Measurements from ENCODE around the gene AOPEP.

The AOPEP gene

DNA sequence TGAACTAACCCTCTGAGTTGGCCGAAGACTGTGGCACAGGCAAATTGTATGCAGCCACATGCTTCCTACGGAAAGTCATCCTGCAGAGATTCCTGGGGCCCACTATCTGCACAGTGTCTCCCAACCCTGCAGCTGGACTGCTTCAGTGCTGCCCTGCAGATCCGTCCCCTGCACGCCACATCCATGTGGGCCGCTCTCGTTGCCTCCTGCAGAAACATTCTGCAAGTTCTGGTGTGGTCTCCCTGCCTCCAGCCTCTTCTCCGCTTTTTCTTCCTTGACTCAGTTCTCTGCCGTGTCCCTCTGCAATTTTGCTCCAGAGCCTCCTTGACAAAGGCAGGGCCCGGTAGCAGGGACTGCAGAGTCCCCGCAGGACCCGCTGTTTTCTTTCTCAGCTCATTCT lies 249.0 kb downstream of the AOPEP start:
- DNase-seq = no peak

DNA sequence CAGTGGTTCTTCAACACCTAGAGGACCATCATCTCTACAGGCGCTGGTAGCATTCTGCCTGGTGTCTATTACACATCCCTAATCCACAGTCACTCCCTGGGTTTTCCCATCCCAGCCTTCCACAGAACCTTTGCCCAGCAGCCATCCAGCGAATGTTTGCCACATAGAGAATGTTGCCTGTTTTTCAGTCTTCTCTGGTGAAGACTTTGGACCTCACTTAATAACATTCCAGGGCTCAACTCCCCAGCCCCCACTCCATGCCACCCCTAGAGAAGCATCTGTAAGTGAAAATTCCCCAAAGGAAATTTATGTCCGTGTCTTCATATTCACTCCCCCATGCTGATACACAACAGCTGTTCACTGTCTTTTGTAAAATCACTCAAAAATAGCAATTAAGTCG lies 249.6 kb downstream of the AOPEP start:
- no peak for DNase-seq

DNA sequence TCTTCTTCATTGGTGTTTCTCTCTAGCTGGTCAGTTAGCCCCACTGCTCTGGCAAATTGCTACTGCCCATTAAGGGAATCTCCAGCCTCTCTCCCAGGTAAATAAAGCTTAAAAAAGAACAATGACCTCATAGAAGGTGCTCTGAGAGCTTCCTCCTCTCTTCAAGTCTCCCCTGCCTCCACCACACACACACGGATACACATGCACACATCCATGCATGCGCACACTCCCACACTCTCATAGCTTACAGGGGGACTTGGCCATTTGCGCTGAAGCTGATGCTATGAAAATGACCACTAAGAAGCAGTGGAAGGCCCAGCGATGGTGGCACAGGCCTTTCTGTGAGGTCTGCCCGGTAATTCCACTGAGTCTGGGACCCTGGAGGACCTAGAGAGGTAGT lies 250.9 kb downstream of the AOPEP start:
- no peak for DNase-seq

DNA sequence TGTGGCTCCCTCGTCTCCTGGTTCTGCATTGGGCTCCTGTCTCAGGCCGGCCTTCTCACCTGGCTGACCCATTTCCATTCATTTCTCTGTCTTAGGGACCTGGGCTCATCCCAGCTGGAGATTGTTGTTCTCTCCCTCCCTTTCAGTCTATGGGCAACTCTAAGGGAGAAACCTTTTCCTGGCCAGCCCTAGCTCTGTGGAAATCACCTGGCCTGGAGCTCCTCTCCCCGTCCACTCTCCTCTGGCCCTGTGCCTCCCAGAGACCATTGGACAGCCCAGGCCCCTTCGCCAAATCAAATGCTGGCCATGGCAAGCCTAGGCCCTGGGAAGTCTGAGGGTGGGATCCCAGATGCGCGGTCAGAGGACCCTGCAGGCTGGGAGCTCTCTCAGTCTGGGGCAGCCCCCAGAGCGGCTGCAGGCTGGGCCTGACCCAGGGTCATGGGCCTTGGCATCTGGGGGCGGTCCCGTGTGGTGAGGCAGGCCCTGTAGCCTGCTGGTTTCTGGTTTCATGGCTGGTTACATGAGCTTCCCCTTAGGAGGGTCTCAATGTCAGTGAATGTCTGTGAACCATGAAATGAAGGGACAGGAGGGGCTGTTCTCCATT lies 253.5 kb downstream of the AOPEP start:
- DNase-seq = no peak

DNA sequence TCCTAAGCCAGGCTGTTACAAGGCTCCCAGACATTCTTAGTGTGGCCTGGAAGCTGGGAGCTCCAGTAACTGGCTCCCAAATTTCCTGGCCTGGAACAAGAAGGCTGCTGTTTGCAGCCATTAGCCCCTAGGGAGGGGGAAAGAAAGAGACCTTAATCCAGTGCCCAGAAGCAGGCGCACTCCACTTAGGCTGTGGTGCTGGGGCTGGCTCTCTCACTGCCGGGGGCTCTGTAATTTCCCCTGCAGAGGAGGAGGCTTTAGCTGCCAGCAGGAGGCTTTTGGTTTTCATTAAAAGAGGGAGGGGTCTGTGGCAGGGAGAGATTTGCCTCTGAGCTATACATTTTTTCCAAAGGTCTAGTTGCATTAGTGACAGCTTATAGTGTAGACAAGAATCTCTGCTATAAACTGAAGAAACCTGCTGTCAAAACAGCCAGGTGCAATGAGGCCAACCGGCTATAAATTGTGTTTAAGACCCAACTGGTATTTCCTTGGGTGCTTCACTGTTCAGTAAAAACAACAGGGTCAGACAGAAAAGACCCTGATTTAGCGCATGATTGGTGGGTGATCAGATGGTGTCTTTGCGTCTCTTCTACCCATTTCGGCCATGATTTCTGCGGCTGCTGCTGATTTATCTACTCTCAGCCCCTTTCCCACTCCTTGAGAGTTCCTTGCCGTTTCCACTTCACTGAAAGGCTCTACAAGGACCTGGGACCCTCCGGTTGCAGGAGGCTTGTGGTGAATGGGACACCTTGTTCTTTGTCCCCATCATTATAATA lies 254.6 kb downstream of the AOPEP start:
- DNase-seq = no peak

DNA sequence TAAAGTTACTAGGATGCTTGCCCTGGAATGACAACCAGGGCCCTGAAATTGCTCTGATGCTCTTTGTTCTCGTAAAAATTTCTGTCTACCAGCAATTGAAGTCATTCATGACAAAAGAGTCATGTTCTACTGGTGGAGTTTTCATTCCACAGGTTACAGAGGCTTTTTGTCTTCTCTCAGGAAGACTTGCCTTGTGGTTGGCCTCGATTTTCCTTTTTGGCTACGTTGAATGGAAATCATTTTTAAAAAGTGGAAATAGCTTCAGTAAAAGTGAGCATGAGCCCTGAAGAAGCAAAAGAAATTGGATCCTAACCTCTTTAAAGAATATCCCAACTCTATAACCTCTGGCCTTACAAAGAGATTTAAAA lies 255.2 kb downstream of the AOPEP start:
- no peak for DNase-seq

DNA sequence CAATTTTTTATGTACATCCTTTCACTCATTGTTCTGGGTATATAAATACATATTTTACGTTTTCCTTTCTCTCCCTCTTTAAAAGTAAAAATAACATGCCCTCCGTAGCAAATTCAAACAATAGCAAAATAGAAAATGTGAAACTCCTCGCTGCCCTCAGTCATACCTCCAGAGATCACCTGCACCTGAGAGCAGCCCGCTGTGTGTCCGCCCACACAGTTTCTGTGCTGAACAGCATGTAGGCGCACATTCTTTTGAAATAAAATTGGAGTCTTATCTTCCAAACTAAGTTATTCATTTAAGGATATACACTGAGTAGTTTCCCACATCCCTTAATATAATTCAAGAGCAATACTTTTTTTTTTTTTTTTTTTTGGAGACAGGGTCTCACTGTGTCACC lies 255.7 kb downstream of the AOPEP start:
- no peak for DNase-seq

DNA sequence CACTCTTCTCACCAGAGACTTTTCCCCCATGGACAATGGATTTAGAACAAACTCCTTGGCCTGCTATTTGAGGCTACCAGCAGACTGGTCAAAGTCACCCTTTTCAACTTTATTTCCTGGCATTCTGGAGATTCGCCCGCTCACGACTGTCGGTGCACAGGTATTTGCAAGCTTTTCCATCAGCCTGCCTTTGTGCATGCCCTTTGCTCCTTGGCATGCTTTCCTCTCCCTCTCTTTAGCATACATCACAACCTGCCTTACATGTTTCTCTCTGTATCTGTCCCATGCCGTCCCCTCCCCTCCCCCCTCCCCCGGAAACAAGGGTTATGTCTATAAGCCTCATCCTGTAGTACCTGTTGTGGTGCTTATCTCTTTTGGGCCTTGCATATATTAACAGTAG lies 257.1 kb downstream of the AOPEP start:
- DNase-seq = no peak

DNA sequence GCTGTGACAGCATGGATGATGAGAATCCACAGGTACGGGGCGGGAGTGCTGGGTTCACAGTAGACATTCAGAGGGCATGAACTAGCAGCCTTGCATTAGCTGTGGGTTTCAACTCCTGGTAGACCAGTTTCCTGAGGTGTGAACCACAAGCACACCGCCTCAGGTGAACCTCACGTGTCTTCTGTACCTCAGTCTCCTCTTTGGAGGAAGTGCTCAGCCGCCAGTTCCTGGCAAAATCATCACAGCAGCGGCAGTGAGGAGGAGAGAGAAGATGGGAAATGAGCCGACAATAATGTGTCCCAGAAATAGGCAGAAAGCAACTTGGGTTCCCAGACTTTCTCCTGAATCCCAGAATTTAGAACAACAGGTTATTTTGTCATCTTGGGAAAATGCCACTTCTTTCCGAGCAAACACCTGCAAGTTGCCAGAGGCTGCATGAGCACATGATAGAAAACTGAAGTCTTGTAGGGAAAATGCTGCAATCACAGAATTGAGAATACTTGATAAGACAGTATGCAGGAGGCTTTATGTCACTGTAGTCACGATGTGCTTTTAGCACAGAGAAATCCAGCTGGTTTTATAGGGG lies 258.5 kb downstream of the AOPEP start:
- no peak for DNase-seq

DNA sequence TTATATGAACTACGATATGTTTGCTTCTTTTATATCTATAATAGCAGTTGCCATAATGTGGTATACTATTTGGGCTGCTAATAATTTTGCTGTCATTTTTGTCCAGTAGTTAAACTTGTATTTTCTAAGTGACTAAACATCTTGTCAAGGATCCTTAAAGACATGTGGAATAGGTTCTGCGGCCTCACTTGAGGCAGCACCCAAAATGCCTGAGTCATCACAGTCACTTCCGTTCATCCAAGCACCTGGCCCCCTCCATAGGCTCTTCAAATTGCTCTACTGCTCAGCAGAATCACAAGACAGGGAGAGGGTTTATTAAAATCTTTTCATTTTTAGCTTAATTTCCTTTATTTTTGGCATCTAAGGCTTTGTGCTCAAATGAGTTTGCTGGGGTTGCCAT lies 259.1 kb downstream of the AOPEP start:
- DNase-seq = no peak

DNA sequence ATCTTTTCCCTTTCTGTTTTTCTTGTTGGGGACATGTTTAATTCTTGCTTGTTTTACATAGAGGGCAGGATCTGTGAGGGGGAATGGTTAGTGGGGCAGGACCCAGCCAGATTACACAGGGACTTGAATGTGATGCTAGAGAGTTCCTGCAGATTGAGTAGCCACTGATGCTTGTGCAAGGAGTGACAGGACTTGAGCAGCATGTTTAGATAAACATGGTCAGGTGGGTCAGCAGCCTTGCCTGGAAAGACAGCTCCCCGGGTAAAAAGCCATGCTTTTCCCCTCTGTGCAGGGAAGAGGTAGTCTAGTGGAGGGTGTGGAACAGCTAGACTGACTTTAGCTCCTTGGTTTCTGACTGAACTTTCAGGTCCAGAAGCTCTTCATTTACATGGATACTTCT lies 261.2 kb downstream of the AOPEP start:
- DNase-seq = no peak

DNA sequence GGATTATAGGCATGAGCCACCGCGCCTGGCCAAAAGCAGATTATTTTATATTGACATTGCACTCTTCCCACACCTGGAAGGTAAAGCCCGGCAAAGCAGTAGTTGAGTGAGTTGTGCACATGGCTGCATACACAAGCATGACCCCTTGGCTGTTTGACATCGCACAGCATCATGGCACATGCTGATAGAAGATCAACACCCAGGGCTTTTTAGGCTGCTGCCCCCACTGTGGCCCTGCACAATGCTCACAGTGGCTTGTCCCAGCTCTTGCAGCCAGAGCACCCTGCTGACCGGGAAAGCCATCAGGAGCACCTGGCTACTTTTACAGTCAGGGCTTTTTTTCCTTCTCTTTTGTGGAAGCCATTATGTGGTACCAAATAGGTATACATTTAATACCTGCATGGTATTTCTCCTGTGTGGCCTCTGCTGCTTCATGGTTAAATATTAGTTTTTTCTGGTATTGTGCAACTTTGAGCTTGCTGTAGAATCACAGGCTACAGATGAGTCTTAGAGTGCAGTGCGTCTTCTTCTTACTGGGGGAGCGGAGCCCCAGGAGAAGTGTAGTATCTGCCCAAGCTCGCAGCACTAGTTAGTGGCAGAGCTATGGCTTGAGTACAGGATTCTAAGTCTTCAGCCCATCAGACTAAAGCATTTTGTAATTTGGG lies 264.5 kb downstream of the AOPEP start:
- no peak for DNase-seq

DNA sequence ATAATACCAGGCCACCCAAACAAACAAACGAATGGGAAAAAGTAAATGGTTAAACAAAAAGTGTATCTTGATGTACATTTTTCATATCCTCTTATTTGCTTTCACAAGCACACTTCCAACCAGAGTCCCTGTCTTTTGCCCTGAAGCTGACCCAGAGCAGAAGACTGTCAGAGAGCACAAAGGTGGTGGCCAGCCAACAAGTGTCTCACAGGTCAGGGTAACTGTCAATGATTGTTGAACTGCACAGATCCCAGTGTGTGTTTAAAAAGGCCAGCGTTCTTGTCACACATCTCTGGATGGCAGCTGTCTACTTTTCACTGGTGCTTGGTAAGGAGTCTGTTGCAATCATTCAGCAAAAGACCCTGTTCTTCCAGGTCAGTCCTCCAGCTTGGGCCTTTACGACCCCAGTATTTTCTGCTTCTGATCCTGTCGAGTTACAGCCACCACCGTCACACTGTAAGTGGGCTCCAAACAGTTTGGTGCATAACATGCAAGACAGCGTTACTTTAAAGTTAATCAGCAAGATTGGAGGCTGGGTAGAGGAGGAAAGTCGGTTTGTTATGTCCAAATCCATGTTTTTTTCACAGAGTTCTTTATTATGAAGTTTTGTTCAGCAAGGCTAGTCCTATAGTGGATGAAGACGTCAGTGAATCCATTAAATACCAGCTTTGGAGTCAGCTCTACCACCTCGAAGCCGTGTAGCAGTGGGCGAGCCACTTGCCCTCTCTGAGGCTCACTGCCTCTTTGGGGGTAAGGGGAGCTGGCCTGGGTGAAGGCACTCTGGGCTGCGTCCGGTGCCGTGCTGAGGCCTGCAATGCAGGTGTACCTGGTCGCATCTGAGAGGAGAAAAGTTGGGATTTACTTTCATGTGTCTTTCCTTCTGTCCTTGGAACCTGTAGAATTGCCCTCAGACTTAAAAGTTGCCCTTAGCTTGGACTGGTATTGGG lies 265.7 kb downstream of the AOPEP start:
- no peak for DNase-seq

DNA sequence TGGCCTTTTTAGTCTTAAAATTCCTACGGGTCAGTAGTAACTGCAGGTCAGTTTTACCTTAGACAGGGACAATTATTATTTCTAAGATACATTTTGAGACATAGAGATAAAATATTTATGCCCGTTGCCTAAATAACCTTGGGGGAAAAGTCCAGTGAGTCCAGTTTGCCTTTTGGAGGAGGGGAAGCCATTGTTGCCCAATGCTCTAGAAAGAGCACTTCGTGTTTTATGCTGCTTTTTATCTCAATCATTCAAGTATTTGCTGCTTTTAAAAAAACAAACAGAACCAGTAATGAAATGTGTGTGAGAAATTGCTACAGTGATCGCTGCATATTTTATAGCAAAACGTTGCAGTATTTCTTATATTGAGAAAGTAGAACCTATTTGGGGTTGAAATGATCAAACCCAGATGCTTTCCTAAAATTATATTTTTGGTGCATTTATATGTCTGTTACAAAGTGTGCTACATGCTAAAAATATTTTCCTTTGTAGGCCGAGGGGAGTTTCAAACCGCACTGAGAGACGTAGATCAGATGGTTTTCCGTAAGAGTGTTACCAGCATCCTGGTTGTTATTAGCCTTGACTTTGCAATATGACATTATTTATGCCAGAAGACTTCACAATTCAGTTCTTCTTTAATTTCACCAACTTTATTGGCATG lies 266.8 kb downstream of the AOPEP start:
- no peak for DNase-seq

DNA sequence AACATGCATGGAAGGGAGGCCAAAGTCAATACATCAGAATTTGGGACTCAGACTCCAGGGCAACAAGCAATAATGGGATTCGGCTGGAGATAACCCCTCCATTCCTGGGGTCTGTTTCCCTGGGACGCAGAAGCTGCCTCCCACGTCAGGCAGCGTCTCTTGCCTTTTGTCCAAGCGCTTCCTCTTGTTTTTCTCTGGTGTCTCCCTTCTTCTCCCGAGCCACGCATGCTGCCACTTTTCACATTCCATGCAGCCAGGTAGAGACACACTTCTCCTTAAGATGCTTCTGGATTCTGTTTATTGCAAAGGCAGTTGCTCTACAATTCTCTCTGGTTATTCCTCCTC lies 267.3 kb downstream of the AOPEP start:
- no peak for DNase-seq

DNA sequence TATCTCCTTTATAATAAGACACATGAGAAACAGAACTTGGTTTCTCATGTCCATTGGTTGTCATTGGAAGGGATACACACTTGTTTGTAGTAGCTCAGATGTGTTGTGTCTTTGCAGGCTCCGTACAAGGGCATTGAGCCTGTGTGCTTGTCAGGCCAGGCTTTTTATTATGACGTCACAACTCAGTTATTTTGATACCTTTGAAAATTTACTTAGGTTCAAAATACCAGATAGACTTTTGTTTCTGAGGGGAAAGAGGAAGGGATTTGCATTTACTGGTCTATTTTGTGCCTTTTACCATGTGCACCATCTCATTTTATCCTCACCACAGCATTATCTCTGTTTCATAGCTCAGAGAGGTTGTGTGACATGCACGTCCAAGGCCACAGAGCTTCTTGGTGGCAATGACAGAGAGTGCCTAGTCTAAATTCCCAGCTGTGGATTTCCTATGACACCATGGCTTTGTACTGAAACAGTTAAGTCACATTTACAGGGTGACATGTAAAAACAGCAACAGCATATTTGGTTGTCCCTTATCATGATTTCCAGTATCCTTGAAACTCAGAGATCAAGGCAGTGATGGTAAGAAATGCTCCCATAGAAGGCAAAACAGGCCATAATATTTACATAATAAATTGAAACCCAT lies 268.7 kb downstream of the AOPEP start:
- no peak for DNase-seq

DNA sequence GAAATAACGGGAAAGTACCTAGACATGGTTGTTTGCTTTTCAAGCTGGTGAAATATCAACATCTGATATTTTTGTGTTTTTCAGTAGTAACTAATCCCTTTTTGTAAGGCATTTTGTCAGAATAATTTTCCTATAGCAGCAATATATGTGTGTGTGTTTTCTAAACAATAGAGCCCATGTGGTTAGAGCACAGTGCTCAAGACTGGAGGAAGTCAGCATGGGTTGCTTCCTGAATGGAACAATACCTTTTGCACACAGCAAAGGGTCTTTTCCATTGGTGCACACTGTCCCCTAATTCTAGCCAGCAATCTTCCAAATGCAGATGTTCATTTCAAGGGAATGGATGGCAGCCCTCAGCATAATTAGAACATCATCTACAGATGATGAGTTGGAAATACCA lies 270.1 kb downstream of the AOPEP start:
- no peak for DNase-seq

DNA sequence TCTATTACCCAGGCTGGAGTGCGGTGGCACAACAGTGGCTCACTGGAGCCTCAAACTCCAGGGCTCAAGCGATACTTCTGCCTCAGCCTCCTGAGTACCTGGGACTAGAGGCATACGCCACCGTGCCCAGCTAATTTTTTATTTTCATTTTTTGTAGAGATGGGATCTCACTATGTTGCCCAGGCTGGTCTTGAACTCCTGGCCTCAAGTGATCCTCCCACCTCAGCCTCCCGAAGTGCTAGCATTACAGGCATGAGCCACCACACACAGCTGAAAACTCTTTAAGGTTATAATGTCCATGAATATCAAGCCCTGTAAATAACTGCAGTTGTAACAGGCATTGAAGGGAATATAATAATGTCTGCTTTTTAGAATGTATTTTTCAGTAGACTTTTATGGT lies 271.2 kb downstream of the AOPEP start:
- DNase-seq = no peak

DNA sequence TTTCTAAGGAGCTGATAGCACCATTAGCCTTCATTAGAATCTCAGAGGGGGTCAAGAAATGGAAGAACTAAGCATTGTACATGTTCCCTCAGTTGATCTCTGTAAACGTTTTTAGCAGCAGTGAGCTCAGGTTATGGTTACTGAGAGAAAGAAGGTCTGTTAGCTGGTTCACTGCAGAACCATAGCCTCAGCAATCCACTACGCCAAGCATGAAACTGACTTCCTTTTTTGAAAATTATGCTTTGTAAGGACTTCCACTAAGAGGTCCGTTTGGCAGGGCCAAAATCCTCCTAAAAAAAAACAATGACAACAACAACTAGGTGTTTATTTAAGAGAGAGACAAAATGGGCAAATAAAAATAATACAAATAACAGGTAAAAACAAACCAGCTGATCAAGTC lies 273.3 kb downstream of the AOPEP start:
- no peak for DNase-seq

DNA sequence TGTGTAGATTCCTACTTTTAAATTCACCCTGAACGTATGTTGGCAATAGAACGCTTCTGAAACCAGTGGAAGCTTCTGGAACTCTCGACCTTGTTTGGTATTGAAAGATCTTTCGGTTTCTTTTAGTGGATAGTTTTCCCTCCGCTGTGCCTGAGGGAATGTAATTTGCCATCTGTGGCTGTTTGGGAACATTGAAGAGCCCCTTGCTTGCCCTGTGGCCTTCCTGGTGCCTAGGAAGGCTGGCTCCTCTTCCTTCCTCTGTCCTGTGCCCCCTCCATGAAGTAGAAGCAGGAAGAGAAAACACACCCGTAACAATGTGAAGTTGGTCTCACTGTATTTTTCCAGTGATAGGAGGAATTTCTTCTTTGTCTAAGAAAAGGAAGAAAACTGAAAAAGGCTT lies 274.3 kb downstream of the AOPEP start:
- no peak for DNase-seq

DNA sequence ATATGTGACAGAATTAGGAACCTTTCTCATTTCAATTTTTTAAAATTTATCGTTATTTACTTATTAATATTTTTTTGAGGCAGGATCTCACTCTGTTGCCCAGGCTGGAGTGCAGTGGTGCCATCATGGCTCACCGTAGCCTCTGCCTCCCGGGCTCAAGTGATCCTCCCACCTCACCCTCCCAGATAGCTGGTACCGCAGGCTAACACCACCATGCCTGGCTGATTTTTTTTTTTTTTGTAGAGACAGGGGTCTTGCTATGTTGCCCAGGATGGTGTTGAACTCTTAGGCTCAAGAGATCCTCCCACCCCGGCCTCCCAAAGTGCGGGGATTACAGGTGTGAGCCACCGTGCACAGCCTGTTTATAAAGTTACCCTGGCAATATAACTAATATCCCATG lies 275.2 kb downstream of the AOPEP start:
- no peak for DNase-seq

Data from Kasumi-1 (cell line).